GM23338 (cell line): ENCODE results near the gene THBS1. TPM values are rescaled to one million over a fixed set of nuclear protein-coding genes. Genes with fewer than 3 reads are reported as not detected.

Experiments used
- ATAC-seq: fragments of 200-7000 bp; cut with Tn5 transposase; 3 replicates; pipeline ENCODE4 v1.9.1; 2020
- DNase-seq: peaks from one replicate; pipeline ENCODE4 v3.0.0-alpha.2; 2015; ENCODE audit warnings: low spot score
- H2AFZ ChIP-seq: fragments of 200-600 bp; sonication (generic); 2 replicates; pipeline ENCODE4 v1.8.0; 2016; ENCODE audit warnings: antibody characterized with exemption, mild to moderate bottlenecking, moderate library complexity
- H3F3A ChIP-seq: fragments of 200-600 bp; sonication (generic); replicated peaks from 2 replicates; pipeline ENCODE4 v1.8.0; 2017; ENCODE audit warnings: antibody characterized with exemption, mixed run types, low read depth
- H3K27ac ChIP-seq: fragments of 200-600 bp; sonication (generic); 2 replicates; pipeline ENCODE4 v1.6.1; 2016; ENCODE audit warnings: low read depth
- H3K27me3 ChIP-seq: fragments of 200-600 bp; sonication (generic); 2 replicates; pipeline ENCODE4 v1.8.0; 2016; ENCODE audit warnings: mild to moderate bottlenecking, mixed run types, moderate library complexity; ENCODE audit not compliant: insufficient read depth
- H3K36me3 ChIP-seq: fragments of 200-600 bp; sonication (generic); 2 replicates; pipeline ENCODE4 v1.8.0; 2016; ENCODE audit warnings: mild to moderate bottlenecking; ENCODE audit not compliant: insufficient read depth
- H3K4me1 ChIP-seq: fragments of 200-600 bp; sonication (generic); 2 replicates; pipeline ENCODE4 v1.8.0; 2016; ENCODE audit warnings: mild to moderate bottlenecking, moderate library complexity; ENCODE audit not compliant: insufficient read depth
- H3K4me2 ChIP-seq: fragments of 200-600 bp; sonication (generic); 2 replicates; pipeline ENCODE4 v1.7.1; 2017; ENCODE audit warnings: mixed run types
- H3K4me3 ChIP-seq: fragments of 200-600 bp; sonication (generic); 2 replicates; pipeline ENCODE4 v1.6.1; 2016; ENCODE audit warnings: mixed run types
- H3K79me2 ChIP-seq: fragments of 200-600 bp; sonication (generic); replicated peaks from 2 replicates; pipeline ENCODE4 v1.8.0; 2017; ENCODE audit warnings: mild to moderate bottlenecking; ENCODE audit not compliant: insufficient read depth
- H3K9me2 ChIP-seq: fragments of 200-600 bp; sonication (generic); 2 replicates; pipeline ENCODE4 v1.8.0; 2017; ENCODE audit not compliant: insufficient read depth
- H4K20me1 ChIP-seq: fragments of 200-600 bp; sonication (generic); replicated peaks from 2 replicates; pipeline ENCODE4 v1.8.0; 2017; ENCODE audit warnings: mild to moderate bottlenecking; ENCODE audit not compliant: insufficient read depth
- H3K27ac Mint-ChIP-seq: 2 replicates; pipeline ENCODE4 v1.8.0; 2020; ENCODE audit warnings: inconsistent platforms, mild to moderate bottlenecking, moderate library complexity, mixed read lengths
- H3K27me3 Mint-ChIP-seq: 3 replicates; pipeline ENCODE4 v1.8.0; 2022; ENCODE audit warnings: low read depth, mild to moderate bottlenecking, moderate library complexity, mixed read lengths, inconsistent platforms; ENCODE audit not compliant: insufficient read depth, poor library complexity
- H3K36me3 Mint-ChIP-seq: 3 replicates; pipeline ENCODE4 v1.8.0; 2021; ENCODE audit warnings: low read depth, mild to moderate bottlenecking, inconsistent platforms, moderate library complexity, mixed read lengths
- H3K4me1 Mint-ChIP-seq: 3 replicates; pipeline ENCODE4 v1.8.0; 2020; ENCODE audit warnings: mild to moderate bottlenecking, inconsistent platforms, mixed read lengths
- H3K4me3 Mint-ChIP-seq: 3 replicates; pipeline ENCODE4 v1.8.0; 2021; ENCODE audit warnings: moderate library complexity, mild to moderate bottlenecking, inconsistent platforms, mixed read lengths
- H3K9me3 Mint-ChIP-seq: 3 replicates; pipeline ENCODE4 v1.8.0; 2020; ENCODE audit warnings: moderate library complexity, mild to moderate bottlenecking, inconsistent platforms, mixed read lengths
- CREB1 ChIP-seq: fragments of 250-450 bp; sonication (Bioruptor Pico); IDR thresholded peaks from 2 replicates; pipeline ENCODE4 v1.5.0; 2020; ENCODE audit warnings: low read depth, mild to moderate bottlenecking, moderate library complexity
- ETS1 ChIP-seq: IDR thresholded peaks from 2 replicates; pipeline ENCODE4 v1.6.1; 2016; ENCODE audit warnings: antibody characterized with exemption
- EZH2 ChIP-seq: fragments of 200-600 bp; sonication (generic); IDR thresholded peaks from one replicate; pipeline ENCODE4 v1.8.0; 2017; ENCODE audit warnings: antibody characterized with exemption, mild to moderate bottlenecking, low read depth; ENCODE audit not compliant: unreplicated experiment
- EZH2phosphoT487 ChIP-seq: fragments of 200-600 bp; sonication (generic); IDR thresholded peaks from one replicate; pipeline ENCODE4 v1.8.1; 2018; ENCODE audit warnings: antibody characterized with exemption; ENCODE audit not compliant: unreplicated experiment
- JUNB ChIP-seq: IDR thresholded peaks from one replicate; pipeline ENCODE4 v1.6.1; 2016; ENCODE audit warnings: antibody characterized with exemption; ENCODE audit not compliant: unreplicated experiment
- NANOG ChIP-seq: IDR thresholded peaks from 2 replicates; pipeline ENCODE4 v1.6.1; 2016; ENCODE audit warnings: antibody characterized with exemption, borderline replicate concordance
- POLR2AphosphoS5 ChIP-seq: IDR thresholded peaks from 2 replicates; pipeline ENCODE4 v1.6.1; 2016; ENCODE audit warnings: antibody characterized with exemption, low read depth
- REST ChIP-seq: IDR thresholded peaks from one replicate; pipeline ENCODE4 v1.6.1; 2018; ENCODE audit warnings: antibody characterized with exemption; ENCODE audit not compliant: unreplicated experiment
- STAT1 ChIP-seq: IDR thresholded peaks from one replicate; pipeline ENCODE4 v1.6.1; 2016; ENCODE audit warnings: antibody characterized with exemption; ENCODE audit not compliant: unreplicated experiment
- ZNF114 ChIP-seq: fragments of 250-450 bp; sonication (Bioruptor Pico); IDR thresholded peaks from 2 replicates; pipeline ENCODE4 v1.5.0; 2020; ENCODE audit warnings: mild to moderate bottlenecking, moderate library complexity
- ZNF331 ChIP-seq: fragments of 250-450 bp; sonication (Bioruptor Pico); IDR thresholded peaks from 2 replicates; pipeline ENCODE4 v1.5.0; 2020; ENCODE audit warnings: low read depth, mild to moderate bottlenecking, moderate library complexity
- ZNF462 ChIP-seq: fragments of 250-450 bp; sonication (Bioruptor Pico); IDR thresholded peaks from 2 replicates; pipeline ENCODE4 v1.5.0; 2020; ENCODE audit warnings: mild to moderate bottlenecking, moderate library complexity
- polyA plus RNA-seq: library from polyadenylated mRNA; unstranded; fragments of >200 nt; fragmentation: Nextera tagmentation; extraction: Ambion mirVana; gene quantifications from 2 replicates; pipeline ENCODE4 v1.2.1, GENCODE V29; 2016
- total RNA-seq: library from RNA; depleted of rRNA; stranded (reverse); fragments of >200 nt; shearing (Covaris generic); gene quantifications from 2 replicates; pipeline ENCODE4 v1.2.3, GENCODE V29; 2014
- TF ChIP-seq, protein P1 (sequence below), 2 experiments: fragments of 200-600 bp in 1 of 2; sonication (generic) in 1 of 2; conservative IDR thresholded peaks; 2 replicates each; pipeline versions ENCODE4 v1.5.1 to v1.6.1; 2016 to 2017; ENCODE audit warnings: antibody characterized with exemption in 2 of 2, low read depth in 2 of 2, mild to moderate bottlenecking in 2 of 2, moderate library complexity in 1 of 2

The THBS1 gene
- total and polyA plus RNA-seq, 2 experiments from 2014 or later: 21.7 to 81.9 TPM

GRCh38 chr15:39548561-39548960 lies 32.3 kb upstream of the THBS1 start:
- no peak overlapping the region for H3K4me2 ChIP-seq
- no peak for DNase-seq
- peaks cover 32% of the 10 kb centered on the region for H3K9me2 ChIP-seq
- no peaks in the 10 kb centered on the region; the same call in 2 of the 3 replicates for H3K4me1 Mint-ChIP-seq
- no peak overlapping the region for H3K4me3 ChIP-seq
- H3K4me3 Mint-ChIP-seq: no peak overlapping the region
- no peaks in the 10 kb centered on the region for H3F3A ChIP-seq
- H4K20me1 ChIP-seq: no peaks in the 10 kb centered on the region
- H3K27ac Mint-ChIP-seq: no peak overlapping the region
- no peak for ATAC-seq
- peaks cover 2% of the 10 kb centered on the region for H3K27me3 Mint-ChIP-seq
- peaks cover 8% of the 10 kb centered on the region; the same call in 2 of the 3 replicates for H3K9me3 Mint-ChIP-seq
- H2AFZ ChIP-seq: no peak overlapping the region
- no peaks in the 10 kb centered on the region for H3K79me2 ChIP-seq
- H3K27me3 ChIP-seq: no peaks in the 10 kb centered on the region
- no peak overlapping the region for H3K27ac ChIP-seq
- TF ChIP-seq EZH2phosphoT487 (no peak), ZNF462 (CRISPR knock-in tag) (no peak), NANOG (no peak), ETS1 (no peak), POLR2AphosphoS5 (no peak), ZNF331 (CRISPR knock-in tag) (no peak), JUNB (no peak), EZH2 (no peak), REST (no peak), CREB1 (CRISPR knock-in tag) (no peak), ZNF114 (CRISPR knock-in tag) (no peak), STAT1 (no peak)
- TF ChIP-seq, protein P1, sequence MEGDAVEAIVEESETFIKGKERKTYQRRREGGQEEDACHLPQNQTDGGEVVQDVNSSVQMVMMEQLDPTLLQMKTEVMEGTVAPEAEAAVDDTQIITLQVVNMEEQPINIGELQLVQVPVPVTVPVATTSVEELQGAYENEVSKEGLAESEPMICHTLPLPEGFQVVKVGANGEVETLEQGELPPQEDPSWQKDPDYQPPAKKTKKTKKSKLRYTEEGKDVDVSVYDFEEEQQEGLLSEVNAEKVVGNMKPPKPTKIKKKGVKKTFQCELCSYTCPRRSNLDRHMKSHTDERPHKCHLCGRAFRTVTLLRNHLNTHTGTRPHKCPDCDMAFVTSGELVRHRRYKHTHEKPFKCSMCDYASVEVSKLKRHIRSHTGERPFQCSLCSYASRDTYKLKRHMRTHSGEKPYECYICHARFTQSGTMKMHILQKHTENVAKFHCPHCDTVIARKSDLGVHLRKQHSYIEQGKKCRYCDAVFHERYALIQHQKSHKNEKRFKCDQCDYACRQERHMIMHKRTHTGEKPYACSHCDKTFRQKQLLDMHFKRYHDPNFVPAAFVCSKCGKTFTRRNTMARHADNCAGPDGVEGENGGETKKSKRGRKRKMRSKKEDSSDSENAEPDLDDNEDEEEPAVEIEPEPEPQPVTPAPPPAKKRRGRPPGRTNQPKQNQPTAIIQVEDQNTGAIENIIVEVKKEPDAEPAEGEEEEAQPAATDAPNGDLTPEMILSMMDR (conservative IDR thresholded peaks at IDR 0.05; ENCODE audit: low read depth in 2 of 2): no peak
- H3K4me1 ChIP-seq: no peaks in the 10 kb centered on the region
- H3K36me3 Mint-ChIP-seq: no peaks in the 10 kb centered on the region; the same call in 2 of the 3 replicates
- H3K36me3 ChIP-seq: no peaks in the 10 kb centered on the region
